ENCODE measurements around the gene TAPT1.
"Not testable (repeated sequence)": the region's sequence is repeated elsewhere in the genome, so short reads cannot be mapped to it uniquely, and the experiment has no call there.

Gene TAPT1

DNA sequence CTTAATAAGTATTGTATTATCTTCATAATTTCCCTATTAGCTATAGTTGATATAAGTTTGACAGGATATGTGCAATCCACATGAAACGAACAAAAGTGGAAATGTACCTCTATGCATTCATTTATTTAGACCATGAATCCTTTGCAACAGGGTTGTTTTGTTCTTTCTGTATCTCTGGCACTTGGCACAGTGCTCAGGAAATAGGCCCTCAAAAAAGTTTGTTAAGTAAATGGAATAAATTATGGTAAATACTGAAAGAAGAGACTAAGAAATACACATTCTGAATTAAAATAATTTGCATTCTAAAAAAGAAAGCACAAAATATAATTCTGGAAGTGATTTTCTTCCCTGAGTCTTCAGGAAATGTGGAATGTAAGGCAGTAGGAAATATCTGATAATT is 39.3 kb downstream of the TAPT1 start:
- no peak overlapping the region for H3K4me3 ChIP-seq (ENCODE audit: low read depth, low read length)

DNA sequence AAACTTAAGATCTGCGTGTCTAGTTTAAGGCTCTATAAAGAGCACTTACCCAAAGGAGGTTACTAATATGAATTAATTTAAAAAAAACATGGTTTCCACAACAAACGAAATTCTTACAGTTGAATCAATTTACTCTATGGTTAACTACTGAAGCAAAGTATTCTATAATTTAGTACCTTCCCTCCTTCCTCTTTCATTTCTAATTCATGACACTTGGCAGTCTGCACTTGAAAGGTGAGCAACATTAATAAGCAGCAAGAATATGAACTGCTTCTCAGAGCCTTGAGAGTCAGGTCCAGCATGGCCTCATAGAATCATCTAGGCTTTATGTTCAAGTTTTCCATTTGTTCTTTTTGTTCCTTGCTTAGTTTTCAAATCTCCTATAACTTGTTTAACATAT is 42.7 kb downstream of the TAPT1 start:
- H3K4me3 ChIP-seq (ENCODE audit: low read depth, low read length): no peak overlapping the region

DNA sequence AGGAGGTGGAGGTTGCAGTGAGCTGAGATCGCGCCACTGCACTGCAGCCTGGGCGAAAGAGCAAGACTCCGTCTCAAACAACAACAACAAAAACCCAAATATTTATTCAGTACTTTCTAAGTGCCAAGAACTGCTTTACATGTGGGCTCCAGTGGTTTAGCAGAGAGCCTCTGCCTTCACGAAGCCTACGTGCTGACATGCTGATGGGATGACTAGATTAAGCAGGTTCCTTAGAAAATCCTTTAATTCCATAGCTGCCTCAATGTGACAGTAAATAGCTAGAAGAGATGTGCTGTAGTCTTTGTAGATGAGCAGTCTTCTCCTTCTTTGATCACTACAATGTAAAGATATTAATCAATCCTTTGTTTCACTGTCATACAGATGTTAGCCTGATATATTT is 49.6 kb downstream of the TAPT1 start:
- H3K4me3 ChIP-seq (ENCODE audit: low read depth, low read length): no peak overlapping the region

DNA sequence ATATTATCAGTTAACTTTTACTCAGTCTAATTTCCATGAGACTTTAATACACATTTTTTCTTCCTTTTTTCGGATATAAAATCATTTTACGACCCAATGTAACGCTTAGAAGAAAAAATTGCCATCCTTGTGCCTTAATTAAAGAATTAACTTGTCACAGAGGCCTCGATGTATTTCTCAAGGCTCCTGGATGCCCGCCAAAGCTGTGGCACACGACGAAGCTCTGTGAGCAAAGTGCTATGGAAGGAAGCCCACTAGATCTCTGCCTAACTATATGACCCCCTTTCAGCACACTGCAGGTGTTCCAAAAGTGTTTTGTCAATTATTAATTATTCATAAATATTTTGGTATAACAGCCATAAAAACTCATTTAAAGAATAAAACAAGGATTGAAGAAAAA is 54.4 kb downstream of the TAPT1 start:
- H3K4me3 ChIP-seq (ENCODE audit: low read depth, low read length): no peak overlapping the region

DNA sequence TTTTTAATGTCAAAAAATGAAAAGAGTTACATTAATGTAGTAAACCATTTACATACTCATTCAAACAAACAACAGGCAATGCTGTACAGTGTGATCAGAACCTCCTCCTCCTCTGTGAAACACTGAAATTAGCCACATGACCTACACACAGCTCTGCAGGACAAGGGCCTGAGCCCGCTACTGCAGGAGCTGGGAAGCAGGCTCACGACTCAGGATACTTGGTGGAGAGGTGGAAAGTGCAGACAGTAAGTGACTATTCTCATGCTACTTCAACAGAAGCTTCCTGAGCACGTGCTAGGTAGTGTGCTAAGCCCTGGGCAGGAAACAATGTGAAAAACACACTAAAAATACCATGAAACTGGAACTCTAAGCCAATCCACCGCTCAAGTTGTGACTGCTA is 56.8 kb downstream of the TAPT1 start:
- H3K4me3 ChIP-seq (ENCODE audit: low read depth, low read length): no peak overlapping the region

DNA sequence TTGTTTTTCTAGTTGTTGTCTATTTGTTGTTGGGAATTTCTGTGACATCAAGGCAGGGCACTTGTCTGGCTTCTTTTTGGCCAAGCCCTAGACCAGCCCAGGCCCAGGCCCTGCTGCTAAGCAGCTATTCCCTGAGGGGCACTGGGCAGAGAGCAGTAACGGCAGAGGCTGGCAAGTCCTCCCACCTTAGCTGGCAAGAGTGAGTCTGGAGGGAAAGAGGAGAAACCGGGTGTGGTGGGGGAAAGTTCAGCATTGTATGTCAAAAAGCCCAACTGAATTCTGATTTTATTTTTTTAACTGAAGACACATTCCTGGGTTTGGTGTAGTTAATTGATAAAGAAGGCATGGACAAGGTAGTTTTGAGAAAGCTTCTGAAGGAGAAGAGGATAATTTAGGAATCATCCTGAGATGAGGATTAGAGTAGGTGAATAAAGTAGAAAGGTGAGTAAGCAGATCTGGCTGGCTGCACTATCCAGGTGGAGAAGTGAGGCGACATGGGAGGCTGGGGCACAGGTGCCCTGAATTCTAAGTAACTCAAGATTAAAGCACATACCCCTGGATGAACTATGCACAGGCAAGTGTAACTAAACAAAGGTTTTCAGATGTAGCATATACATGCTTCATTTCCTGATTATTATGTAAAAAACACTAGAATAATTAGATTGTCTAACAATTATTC is 57.4 kb downstream of the TAPT1 start:
- no peak overlapping the region for H3K4me3 ChIP-seq (ENCODE audit: low read depth, low read length)

DNA sequence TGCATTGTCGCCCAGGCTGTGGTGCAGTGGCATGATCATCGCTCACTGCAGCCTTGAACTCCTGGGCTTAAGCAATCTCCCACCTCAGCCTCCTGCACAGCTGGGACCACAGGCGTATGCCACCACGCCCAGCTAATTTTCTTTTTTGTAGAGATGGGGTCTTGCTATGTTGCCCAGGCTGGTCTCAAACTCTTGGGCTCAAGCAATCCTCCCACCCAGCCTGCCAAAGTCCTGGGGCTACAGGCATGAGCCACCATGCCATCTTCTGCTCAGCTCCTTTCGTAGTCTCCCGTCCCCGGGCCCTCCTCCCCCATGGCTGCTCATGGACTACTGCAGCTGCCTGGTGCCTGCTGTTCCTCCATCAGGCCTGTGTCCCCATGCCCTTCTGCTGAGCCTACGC is 58.1 kb downstream of the TAPT1 start:
- H3K4me3 ChIP-seq (ENCODE audit: low read depth, low read length): no peak overlapping the region

DNA sequence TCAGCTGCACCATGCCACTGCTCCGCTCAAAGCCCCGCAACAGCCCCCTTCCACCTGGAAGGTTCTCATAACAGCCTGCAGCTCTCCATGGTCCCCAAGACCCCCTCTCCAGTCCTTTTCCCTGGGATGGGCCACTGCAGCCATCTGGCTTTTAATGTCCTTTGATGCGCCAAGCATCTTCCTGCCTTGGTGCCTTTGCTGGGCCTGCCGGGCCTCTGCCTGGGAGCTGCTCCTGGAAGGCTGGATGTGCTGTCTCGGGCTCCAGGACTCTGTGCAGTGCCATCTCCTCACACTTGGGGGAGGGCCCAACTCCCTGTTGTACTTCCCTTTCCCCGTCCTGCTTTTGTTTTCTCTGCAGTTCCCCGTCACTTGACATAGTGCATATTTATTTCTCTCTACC is 60.3 kb downstream of the TAPT1 start:
- no peak overlapping the region for H3K4me3 ChIP-seq (ENCODE audit: low read depth, low read length)

DNA sequence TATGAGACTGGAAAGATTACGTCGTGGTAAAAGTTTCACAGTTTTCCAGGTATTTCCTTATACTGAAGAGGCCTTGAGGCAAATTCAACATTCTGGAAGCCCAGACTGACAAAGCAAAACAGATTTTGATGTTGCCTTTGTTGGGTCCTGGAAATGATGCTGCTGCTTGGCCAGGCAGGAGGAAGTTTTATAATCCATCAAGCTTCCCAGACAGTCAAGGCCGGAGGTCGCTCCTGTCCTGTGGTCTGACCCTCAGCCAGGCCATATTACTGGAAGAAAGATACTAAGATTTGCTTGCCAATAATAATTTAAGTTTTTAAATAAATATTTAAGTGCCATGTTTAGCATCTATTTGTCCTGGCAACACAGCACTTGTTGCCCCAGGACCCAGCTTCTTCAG is 63.4 kb downstream of the TAPT1 start:
- no peak overlapping the region for H3K4me3 ChIP-seq (ENCODE audit: low read depth, low read length)

DNA sequence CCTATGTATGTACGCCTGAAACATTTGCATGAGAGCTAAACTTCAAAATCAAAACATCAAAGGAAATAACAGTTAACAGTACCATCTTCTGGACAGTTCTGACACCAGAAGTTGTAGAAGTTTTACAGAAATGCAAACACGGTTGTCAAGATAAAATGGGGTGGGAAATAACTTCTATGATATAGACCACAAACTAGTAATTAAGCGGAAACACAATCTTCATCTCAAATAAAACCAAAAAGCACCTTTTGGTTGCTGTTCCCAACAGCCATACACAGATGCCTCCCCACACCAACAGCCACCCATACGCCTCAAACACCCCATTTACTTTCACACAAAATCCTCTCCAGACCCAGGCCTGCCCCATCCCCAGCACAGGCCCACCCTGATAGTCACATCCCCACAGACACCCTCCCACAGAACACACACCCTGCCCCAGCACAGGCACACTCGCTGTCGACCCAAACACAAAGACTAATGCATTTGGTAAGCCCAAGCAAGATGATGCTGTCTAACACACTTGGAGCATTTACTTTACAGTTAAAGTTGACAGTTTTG is 64.3 kb downstream of the TAPT1 start:
- H3K4me3 ChIP-seq (ENCODE audit: low read depth, low read length): no peak overlapping the region

DNA sequence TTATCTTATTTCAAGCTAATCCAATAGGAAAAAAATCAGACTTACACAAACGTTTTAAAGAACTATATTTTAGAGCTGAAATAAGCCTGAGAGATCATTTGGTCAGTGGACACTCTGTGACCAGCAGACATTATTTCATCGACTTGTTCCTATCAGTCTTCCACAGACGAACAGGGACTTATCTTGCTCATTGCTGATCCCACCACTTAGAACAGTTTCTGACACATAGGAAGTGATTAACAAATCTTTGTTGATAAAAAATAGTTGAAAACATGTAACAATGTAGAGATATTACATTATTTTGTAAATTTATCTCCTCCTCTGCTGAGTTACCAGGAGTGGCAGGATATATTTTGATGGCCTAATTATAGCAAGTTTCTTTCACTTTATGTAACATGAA is 65.8 kb downstream of the TAPT1 start:
- H3K4me3 ChIP-seq (ENCODE audit: low read depth, low read length): no peak overlapping the region

DNA sequence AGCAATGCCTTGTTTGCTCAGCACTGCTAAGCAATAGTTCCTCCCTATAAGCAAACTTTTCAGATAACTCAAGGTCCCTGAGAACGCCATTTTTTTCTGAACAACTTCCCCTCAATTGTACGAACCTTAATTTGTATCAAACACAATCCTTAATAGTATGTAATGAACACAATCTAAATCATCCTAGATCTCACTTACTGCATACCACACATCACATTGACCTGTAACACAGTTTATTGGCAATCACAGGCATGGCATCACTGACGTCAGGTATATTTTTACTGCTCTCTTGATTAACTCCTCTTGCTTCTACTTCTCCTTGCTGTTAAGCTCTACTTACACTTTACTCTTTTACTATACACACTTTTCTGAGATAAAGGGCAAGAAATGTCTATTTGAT is 67.0 kb downstream of the TAPT1 start:
- H3K4me3 ChIP-seq (ENCODE audit: low read depth, low read length): no peak overlapping the region

DNA sequence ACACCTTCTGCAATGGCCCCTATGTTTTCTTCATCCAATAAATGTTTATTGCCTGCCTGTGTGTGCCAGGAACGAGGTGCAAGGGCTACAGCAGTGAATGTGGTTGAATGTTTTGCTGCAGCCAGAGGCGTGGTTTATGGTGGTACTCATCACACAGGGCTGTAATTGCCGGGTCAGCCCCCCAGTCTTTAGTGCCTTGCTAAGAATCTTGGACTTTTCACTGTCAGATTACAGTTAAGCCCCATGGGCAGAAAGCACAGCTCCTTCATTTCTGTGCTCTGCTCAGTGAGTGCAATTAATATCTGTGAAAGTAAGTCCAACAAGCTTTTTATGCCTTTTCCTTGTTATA is 67.8 kb downstream of the TAPT1 start:
- H3K4me3 ChIP-seq (ENCODE audit: low read depth, low read length): no peak overlapping the region

DNA sequence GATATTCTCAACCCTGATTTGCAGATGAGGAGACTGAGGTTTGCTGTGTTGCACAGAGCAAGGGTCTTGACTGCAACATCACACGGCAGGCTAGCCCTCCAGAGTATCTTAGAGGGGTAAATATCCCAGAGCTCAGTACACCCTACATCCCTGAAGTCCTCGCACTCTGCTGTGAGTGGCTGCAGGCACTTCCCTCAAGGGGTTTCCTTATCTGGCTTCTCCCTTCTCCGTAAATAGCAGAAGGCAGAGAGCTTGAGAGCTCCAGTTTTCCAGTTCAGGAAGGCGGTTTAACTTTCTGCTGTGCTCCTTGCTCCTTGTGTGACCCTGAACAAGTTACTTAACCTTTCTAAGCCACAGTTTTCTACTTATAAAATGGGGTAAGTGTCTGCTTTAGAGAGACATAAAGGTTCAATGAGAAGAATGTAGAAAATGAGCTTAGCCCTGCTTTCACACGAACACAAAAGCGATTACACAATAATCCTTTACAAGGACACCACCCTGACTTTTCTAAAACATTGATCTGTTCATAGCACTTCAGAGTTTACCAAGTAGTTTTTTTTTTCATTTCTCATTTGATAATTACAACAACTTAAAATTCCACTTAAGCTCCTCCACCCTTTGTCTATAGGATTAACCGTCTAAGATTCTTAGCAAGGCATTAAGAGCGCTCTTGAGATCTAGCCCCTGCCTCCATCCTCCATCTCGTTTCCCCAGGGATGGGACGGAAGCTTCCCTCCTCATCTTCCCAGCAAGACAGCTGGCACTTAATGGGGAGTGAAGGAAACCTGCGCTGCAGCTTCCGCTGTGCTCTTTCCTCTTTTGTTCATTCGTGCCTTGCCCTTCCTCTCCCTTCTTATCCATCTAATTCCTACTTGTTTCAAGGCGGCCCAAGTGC is 68.4 kb downstream of the TAPT1 start:
- no peak overlapping the region for H3K4me3 ChIP-seq (ENCODE audit: low read depth, low read length)

DNA sequence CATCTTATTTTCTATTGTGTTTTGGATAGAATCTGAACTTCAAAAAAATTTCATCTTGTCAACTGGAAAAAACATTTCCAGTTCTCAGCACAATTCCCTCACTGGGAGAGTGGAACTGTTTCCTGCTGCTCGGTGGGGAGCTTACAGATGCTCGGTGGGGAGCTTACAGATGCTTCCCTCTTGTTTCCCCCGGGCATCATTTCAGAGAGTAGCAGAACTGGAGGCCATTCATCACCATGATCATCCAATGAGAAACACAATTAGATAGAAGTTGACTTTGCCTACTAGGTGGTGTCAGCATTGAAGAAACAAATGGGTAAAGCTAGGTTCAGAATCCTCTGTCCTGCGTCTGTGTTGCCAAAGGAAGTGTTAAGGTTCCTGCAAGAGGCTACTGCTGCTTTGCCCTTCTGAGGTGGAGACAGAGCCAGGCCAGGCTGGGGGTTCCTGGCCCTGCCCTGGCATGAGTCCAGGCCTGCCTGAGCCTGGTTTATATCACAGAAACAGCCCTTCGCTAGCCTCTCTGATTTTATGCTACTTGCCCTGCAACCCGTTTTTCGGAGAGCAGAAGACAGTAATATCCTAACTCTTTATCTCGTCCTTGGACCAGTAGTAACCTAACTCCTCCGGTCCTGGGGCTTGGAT is 70.6 kb downstream of the TAPT1 start:
- no peak overlapping the region for H3K4me3 ChIP-seq (ENCODE audit: low read depth, low read length)

DNA sequence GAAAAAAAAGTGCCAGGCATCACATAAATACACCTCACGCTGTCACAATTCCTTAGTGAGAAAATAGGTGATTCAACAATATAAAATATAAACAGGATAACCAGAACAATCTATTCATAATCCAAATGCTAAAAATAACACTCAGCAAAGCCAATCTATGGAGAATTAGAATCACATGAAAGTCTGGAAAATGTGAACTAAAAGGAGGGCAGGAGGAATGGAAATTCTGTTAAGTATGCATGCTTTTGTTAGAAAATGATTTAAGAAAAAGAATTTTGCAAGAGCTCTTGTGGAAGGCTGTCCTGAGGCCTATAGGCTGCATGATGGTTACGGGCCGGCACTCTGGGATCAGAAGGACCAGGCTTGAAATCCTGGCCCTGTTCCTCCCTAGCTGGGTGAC is 71.8 kb downstream of the TAPT1 start:
- H3K4me3 ChIP-seq (ENCODE audit: low read depth, low read length): no peak overlapping the region

DNA sequence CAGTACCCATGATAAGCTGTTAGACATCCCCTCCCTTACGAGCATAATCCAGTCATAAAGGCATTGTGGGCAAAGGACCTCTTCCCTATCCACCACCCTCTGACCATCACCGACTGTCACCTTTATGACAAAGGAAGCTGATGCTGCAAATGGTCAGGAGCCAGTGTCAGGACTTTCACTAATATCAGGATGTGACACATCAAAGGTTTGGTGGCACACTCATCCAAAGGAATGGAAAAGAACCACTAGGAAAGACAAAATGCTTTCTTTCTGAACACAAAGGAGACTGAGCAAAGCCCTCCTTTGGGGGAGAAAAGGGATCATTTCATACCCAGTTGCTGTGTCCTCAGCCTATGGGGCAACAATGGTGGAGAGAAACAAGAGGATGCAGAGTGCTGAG is 75.6 kb downstream of the TAPT1 start:
- H3K4me3 ChIP-seq (ENCODE audit: low read depth, low read length): no peak overlapping the region

DNA sequence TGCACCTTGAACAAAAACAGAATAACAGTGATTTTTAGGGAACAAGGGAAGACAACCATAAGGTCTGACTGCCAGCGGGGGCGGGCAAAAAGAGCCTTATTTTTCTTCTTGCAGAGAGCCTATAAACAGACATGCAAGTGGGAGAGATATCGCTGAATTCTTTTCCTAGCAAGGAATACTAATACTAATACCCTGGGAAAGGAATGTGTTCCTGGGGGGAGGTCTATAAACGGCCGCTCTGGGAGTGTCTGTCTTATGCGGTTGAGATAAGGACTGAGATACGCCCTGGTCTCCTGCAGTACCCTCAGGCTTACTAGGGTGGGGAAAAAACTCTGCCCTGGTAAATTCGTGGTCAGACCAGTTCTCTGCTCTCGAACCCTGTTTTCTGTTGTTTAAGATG is 81.4 kb downstream of the TAPT1 start:
- H3K4me3 ChIP-seq (ENCODE audit: low read depth, low read length): not testable (repeated sequence)

DNA sequence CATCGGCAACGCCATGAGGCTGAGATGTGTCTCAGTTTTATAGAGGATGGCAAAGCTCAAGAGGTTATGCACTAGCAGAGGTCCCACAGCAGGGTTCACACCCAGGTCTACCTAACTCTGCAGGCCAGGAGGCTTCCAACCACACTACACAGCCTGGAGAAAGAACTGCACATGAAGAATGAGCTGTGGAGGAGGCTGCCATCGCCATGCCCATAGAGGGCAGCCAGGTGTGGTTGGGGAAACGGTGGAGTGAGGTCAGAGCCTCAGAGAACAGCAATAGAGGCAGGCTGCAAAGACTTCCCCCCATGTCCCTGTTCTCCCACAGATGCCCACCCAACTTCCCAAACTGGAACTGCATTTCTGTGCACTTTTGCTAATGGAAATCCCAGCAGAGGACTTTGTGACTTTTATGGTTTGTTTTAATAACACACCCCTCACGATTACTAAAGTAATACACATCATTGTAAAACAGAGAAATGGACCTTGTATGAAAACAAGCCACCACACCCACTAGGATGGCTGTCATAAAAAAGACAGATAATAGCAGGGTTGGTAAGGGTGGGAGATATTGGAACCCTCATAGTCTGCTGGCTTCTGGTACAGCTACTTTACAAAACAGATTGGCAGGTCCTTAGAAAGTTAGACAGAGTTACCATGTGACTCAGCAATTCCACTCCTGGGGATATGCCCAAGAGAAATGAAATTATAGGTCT is 83.5 kb downstream of the TAPT1 start:
- H3K4me3 ChIP-seq (ENCODE audit: low read depth, low read length): no peak overlapping the region

DNA sequence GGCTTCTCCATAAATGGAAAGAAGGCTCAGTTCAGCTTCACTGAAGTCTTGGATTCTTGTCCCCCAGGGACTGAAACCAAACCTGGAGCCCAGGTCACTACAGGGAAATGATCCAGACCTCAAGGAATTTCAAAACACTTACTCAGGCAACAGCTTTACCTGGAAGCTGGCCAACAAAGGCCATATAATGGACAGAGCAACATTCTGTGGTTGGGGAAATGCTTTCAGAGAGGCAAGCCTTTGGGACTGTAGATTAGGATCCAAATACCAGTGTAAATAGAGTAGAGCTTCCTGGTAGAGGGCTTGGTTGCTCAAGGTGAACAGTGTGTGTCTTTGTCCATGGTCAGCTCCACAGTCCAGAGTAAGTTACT is 85.4 kb downstream of the TAPT1 start:
- H3K4me3 ChIP-seq (ENCODE audit: low read depth, low read length): no peak overlapping the region

DNA sequence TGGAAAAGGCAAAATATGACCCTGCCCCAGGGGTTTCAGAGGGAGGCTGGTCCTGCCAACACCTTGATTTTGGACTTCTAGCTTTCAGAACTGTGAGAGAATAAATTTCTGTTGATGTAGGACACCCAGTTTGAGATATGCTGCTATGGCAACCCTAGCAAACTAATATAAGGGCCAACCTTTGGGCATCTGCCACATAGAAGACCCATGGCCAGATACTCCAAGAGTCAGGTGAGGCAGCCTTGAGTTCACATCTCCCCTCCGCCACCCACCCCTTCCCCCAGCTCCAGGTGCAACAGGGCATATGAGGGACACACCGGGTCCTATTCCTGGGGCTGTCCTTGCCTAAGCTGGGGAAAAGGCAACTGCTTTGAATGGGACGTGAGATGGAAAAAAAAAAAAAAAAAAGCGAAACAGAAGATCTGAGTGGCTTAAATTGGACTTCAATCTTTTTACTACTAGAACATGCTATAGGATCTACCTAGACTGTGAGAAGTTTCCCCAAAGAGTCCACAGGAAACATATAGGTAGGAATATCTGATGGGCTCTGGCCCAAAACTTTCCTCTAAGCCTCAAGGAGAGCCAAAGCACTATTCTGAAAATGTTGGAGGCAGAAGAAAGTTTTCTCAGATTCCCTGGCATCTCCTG is 85.9 kb downstream of the TAPT1 start:
- no peak overlapping the region for H3K4me3 ChIP-seq (ENCODE audit: low read depth, low read length)
